ENCODE measurements around the gene FBXO11.
"Not testable (repeated sequence)": the region's sequence is repeated elsewhere in the genome, so short reads cannot be mapped to it uniquely, and the experiment has no call there.

The FBXO11 gene

DNA sequence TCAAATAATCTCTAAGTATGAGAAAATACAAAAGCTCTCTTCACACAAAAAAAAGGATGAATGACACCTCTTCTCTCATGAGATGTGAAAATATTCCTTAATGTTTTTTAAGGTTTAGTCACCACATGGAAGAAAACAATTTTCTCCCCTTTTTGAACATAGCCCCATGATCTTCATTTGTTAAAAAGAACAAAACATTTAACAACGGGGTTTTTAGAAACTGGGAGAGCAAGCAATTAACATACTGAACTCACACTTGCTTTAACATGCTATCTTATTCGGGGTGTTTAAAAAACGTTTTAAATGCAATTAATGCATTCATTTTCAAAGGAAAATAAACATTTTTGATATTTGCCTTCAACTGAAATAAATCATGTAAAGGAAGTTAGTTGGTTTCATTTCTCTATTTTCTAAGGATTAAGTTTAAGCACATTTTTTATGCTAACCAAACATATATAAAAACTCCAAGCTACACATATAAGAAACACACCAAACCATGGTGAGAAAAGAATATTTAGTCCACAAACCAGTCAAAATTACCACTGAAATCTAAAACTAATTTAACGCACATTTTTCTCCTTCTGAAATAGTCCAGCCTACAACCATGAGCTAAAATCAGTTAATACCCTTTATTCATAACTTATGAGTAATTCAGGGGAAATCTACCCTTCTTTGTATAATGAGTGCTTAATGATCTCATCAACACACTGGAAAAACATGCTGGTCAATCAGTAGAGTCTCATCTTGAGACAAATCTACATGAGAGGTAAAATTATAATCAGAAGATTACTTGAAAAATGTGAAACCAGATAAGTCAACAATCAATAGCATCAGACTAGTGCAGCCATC is 8.2 kb downstream of the FBXO11 start:
- no peak for DNase-seq (ENCODE audit: low read depth in 2 of 2)

DNA sequence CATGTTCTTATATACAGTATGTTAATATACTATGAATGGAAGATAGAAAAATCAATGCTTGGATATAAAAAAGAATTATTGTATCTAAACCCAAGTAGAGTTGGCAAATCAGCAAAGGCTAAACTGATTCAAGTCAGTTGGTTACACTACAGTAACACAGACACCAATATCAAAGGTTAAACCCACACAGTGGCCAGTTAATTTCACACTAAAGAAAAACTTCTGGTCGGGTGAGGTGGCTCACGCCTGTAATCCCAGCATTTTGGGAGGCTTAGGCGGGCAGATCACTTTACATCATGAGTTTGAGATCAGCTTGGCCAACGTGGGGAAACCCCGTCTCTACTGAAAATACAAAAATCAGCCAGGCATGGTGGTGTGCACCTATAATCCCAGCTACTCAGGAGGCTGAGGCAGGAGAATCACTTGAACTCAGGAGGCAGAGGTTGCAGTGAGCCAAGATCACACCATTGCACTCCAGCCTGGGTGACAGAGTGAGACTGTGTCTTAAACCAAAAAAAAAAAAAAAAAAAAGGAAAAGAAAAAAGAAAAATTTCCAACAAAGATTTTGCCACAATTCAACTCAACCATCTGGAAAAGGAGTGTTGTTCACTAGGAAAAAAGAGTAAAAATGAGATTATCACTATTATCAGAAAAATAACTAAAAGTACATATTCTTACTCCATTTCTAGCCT is 9.0 kb downstream of the FBXO11 start:
- not testable (repeated sequence) for DNase-seq (ENCODE audit: low read depth in 2 of 2)

DNA sequence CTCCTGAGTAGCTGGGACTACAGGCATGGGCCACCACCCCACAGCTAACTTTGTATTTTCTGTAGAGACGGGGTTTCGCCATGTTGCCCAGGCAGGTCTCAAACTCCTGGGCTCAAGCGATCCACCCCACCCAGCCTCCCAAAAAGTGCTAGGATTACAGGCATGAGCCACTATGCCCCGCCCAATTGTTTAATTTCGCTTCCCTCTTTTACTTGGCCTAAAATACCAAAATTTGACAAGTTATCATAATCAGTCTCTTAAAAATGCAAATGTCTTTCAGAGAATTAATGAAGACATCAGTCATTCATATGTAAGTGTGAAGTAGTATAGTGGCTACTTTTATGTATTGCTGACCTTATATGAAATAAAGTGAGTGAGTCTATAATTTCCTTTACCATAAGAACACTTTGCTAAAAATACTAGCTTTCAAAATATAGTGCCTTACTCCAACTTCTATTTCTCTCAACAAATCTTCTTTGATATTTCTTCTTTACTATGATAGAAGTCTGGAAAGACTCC is 9.8 kb downstream of the FBXO11 start:
- DNase-seq (ENCODE audit: low read depth in 2 of 2) = no peak

DNA sequence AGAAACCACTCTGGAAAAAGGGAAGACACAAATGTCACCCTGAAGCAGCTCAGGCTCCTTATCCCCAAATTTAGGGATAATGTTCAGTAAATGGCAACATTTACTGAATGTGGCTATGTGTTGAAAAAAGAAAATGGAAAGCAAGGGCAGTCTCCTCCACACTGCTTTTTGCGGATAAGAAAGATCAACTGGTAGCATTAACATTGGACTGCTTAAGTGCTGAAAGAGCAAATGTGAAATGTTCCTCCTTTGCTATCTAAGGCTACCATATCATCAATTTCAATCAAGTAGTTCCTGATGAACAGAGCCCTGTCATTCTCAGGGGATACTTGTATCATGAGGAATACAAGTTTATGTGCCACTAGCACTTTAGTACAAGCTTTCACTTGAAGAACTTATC is 12.5 kb downstream of the FBXO11 start:
- DNase-seq (ENCODE audit: low read depth in 2 of 2) = no peak

DNA sequence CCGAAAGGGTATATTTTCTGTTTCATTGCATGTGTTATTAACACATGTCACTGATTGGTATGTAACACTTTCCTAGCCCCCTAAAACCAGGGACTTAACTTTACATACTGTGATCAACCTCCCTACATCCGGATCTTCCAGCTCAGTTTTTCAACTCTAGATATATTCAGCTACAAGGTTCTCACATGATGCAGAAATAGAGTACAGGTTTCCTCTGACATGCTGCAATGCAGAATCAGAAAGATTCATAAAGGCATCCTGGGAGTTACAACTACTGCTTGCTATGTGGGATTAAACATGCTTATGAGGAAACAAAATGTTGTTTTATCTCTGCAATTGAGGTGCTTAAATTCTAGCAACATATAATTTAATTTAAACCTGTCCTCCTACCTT is 14.0 kb downstream of the FBXO11 start:
- no peak for DNase-seq (ENCODE audit: low read depth in 2 of 2)

DNA sequence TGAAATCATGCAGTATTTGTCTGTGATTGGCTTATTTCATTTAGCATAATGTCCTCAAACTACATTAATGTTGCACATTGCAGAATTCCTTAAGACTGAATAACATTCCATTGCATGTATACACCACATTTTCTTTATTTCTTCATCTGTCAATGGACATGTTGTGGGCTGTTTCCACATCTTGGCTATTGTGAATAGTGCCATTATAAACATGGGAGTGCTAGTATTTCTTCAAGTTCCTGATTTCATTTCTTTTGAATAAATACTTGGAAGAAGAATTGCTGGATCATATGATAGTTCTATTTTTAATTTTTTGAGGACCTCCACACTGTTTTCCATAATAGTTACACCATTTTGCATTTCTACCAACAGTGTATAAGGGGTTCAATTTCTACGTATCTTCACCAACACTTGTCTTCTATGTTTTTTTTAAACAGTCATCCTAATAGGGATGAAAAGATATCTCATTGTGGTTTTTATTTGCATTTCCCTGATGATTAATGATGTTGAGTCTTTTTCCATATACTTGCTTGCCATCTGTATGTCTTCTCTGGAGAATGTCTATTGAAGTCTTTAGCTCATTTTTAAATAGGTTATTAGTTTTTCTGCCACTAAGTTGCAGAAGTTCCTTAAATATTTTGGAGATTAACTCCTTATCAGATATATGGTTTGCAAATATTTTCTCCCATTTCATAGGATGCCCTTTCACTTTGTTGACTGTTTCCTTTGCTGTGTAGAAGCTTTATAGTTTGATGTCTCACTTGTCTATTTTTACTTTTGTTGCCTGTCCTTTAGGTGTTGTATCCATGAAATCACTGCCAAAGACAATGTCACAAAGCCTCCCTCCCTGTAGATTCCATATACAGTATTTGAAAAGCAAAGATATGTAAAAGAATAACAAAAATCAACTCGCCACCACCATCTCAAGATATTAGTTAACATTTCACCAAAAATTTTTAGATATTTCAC is 14.6 kb downstream of the FBXO11 start:
- no peak for DNase-seq (ENCODE audit: low read depth in 2 of 2)

DNA sequence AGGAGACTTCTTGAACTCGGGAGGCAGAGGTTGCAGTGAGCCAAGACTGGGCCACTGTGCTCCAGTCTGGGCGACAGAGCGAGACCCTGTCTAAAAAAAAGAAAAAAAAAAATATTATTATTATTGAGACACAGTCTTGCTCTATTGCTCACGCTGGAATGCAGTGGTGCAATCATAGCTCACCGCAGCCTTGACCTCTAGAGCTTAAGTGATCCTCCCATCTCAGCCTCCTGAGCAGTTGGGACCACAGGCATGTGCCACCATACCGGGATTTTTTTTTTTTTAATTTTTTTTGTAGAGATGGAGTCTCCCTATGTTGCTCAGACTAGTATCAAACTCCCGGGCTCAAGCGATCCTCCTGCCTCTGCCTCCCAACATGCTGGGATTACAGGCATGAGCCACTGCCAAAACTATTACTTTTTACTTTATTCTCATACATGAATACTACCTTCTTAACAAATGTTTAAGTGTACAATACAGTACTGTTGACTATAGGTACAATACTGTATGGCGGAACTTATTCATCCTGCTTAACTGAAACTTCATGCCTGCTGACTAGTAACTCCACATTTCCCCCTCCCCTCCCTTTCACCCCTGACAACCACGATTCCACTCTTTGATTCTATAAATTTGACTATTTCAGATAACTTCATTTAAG is 15.5 kb downstream of the FBXO11 start:
- DNase-seq (ENCODE audit: low read depth in 2 of 2) = no peak

DNA sequence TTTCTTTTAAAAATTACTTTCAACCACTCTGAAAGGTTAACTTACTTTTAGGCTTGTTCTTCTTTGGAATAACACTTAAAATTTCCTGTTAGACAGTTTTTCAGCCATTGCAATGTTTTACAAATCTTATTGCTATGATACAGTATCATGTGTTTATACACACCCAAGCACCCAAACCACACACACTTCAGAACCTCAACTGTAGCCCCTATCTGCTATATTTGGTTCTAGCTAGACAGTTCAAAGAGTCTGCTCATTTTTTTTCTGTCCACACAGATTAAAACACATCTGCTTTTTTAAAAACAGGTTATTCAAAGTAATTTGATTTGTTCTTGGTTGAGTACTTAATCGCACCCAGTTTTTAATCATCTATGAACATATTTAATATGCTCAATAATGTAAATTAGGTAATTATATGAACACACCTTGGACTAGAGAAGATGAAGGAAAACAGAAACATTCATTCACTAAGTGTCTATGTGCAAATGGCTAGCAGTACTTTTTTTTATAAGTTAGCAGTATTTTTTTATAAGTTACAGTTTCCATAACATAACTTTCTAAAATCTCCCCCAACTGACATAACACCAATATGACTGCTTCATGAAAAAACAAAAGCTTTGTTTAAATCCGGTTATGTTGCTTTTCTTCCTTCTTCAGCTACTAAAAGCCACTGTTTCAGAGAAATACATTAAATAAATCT is 17.6 kb downstream of the FBXO11 start:
- DNase-seq (ENCODE audit: low read depth in 2 of 2) = no peak

DNA sequence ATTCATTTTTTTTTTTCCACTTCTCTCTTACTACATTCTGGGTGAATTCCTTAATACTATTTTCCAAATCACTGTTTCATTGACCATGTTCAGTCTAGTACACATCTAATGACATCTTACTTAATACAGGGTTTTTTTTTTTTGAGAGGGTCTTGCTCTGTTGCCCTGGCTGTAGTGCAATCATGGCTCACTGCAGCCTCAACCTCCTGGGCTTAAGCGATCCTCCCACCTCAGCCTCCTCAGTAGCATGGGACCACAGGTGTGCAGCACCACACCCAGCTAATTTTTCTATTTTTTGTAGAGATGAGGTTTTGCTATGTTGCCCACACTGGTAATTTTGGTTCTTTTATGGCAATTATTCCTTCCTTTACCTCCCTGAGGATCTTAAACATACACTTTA is 29.4 kb downstream of the FBXO11 start:
- DNase-seq (ENCODE audit: low read depth in 2 of 2) = no peak

DNA sequence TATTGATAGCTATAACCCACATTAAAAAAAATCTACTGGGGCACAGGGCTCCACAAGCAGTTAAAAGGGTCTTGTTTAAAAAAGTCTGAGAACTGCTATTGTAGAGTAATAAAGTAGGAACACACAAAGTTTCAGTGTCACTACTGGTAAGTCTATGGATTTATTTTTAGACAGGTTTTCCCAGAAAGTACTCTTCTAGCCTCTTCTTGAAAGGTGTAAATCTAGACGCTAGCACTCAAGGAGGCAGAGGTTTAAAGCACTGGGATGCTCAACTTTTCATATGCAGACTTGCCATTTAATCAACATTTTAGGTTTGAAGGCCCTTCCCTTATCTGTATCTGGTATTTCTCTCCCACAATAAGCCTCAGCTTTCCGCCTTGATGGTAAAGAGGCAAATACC is 33.4 kb downstream of the FBXO11 start:
- no peak for DNase-seq (ENCODE audit: low read depth in 2 of 2)

DNA sequence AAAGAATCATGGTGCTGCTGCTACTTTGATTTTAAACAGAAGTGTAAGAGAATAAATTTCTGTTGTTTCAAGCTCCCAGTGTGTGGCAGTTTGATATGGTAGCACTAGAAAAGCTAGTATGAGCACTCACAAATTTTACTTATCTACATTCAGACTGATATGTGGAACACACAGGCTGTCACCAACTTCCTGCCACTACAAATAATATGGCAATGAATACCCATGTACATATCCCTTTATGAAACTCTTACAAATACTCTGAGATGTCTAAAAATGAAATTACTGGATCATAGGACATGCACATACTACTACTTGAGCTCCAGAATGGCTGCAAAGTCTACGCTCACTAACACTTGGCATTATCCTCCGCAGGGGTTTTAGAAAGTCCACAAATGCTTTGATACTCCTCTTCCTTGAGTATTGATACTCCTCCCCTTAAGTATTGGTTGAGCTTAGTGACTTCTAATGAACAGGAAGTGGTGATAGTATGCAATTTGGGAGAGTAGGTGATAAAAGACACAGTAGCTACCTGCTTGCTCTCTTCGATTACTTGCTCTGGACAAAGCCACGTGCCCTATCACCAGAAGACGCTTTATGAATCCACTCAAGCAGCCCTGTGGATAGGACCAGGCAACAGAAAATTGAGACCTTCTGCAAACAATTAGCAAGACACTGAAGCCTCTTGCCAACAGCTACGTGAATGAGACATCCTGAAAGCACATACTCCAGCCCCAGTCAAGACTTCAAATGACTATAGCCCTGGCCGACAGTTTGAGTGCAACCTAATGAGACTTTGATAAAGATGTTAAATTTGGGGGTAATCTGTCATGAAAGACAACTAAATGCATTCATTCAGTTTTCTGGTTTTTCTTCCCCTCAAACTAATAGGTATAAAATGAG is 35.4 kb downstream of the FBXO11 start:
- no peak for DNase-seq (ENCODE audit: low read depth in 2 of 2)

DNA sequence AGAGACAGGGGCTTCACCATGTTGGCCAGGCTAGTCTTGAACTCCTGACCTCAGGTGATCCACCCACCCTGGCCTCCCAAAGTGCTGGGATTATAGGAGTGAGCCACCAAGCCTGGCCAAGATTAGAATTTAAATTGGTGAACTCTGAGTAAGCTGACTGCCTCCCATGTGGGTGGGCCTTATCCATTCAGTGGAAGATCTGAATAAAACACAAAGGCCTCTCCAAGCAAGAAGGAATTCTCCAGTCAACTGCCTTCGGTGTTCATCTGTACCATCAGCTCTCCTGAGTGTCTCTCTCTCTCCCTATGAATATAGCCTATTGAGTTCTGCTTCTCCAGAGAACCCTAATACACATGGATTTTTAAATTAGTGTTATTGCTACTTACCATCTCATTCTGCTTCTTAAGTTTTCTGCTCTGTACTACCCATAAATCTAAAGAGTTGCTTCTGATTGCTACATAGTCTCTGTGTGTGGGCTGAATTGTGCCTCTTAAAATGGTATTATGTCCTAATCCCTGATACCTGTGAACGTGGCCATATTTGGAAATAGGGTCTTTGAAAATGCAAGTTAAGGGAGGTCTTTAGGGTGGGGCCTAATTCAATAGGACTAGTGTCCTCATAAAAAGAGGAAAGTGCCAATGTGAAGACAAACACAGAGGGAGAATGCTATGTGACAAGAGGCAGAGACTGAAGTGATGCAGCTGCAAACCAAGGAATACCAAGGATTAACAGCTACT is 36.3 kb downstream of the FBXO11 start:
- no peak for DNase-seq (ENCODE audit: low read depth in 2 of 2)

DNA sequence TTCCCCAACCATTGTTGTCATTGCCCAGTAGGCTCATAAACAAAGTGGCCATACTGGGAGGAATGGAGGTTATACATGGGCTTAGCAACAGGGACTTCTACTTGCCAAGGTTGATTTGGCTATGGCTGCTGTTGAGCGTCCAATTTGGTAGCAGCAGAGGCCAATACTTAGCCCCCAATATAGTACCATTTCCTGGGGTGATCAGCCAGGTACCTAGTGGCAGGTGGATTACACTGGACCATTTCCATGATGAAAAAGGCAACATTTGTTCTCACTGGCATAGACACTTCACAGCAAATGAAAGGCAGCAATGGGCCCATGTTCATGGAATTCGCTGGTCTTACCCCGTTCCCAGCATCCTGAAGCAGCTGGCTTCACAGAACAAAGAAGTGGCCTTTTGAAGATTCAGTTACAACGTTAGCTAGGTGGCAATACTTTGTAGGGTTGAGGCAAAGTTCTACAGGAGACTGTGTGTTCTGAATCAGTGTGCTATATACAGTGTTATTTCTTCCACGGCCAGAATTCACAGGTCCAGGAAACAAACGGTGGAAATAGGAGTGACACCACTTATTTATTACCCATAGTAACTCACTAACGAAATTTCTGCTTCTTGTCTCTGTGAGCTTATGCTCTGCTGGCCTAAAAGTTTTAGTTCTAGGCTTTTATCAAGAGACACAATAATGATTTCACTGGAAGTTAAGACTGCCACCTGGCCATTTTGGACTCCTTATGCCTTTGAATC is 37.5 kb downstream of the FBXO11 start:
- DNase-seq (ENCODE audit: low read depth in 2 of 2) = no peak

DNA sequence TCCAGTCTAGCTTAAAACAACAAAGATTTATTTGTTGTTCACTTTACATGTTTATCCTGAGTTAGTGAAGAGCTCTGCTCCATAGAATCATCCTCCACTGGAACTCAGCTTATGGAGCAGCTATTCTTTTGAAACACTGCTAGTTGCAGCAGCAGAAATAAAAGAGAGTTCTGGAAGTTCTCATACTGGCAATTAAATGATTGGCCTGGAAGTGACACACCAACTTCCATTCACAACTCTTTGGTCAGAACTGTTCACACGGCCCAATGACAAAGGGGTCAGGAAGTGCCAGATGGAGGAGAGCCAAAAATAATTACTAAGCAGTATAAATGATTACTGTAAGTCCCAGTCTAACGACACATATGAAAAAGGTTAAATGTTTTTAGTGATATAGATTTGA is 39.1 kb downstream of the FBXO11 start:
- DNase-seq (ENCODE audit: low read depth in 2 of 2) = no peak

DNA sequence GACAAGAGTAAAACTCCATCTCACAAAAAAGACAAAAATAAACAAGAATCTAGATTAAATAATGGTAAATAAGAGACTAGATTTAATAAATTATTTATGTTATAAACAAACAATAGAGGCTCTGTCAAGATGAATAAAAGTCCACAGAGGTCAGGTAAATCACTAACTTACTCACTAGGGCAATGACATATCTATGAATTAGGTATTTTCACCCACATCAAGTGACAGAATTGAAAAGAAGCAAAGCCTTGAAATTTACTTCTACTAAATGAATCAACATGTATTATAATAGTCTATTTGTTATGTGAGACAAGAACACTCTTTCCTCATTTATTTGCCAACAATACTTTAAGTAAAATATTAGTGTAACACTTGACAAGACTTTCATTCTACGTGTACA is 41.7 kb downstream of the FBXO11 start:
- no peak for DNase-seq (ENCODE audit: low read depth in 2 of 2)

DNA sequence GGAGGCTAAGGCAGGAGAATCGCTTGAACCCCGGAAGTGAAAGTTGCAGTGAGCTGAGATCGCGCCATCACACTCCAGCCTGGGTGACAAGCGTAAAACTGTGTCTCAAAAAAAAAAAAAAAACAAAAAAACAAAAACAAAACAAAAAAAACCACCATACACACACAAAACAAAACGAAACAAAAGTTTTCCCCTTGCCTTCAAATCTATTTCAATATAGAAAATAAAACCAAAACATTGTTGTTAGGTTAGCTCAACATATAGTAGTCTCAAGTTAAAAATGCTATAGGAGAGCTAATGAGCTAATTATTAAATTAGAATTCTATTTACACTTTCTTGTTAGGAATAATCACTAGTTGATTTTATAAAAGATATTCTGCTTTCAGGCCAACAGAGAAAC is 43.3 kb downstream of the FBXO11 start:
- DNase-seq (ENCODE audit: low read depth in 2 of 2) = no peak

DNA sequence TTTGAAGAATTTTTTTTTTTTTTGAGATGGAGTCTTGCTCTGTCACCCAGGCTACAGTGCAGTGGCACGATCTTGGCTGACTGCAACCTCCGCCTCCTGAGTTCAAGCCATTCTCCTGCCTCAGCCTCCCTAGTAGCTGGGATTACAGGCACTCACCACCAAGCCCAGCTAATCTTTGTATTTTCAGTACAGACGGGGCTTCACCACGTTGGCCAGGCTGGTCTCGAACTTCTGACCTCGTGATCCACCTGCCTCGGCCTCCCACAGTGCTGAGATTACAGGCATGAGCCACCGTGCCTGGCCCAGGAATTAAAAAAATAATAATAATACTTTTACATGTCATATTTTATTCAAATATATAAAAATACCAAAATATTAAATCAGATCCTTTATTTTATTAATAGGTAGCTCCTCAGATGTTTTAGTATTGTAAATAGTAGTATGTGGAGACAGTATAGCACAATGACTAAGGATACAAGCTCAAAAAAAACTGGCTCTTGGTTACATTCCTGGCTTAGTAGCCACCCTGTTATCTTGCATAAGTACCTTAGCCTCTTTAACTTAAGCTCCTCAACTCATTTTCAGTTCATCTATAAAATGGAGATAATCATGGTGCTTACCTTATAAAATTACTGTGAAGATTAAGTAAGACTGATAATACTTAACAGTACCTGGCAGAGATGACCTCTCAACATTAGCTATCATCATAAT is 53.1 kb downstream of the FBXO11 start:
- not testable (repeated sequence) for DNase-seq (ENCODE audit: low read depth in 2 of 2)

DNA sequence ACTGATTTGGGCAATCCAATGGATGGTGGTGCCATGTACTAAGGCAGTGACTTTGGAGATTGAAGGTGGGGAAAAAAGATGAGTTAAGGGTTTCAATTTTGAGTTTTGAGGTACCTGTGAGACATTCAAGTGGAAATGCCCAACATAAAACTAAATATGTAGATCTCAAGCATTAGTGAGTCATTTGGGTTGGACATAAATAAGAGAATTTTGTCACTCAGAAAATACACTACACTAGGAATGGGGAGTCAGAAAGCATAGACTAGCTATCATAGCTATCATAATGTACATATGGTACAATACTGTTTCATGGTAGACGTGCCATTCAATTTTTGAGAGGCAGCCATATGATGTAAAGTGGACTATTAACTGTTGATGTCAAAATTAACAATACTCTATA is 56.1 kb downstream of the FBXO11 start:
- no peak for DNase-seq (ENCODE audit: low read depth in 2 of 2)
